Activated naive CD4-positive, alpha-beta T cell treated with anti-CD3 and anti-CD28 coated beads, Interleukin-2, amount 50 U/mL, for 16 hours (primary cell): Measurements from ENCODE around the gene ACVR2A.

ENCODE experiments used
- DNase-seq: peaks from one replicate; pipeline ENCODE4 v3.0.0-alpha.2; 2020

ACVR2A gene

DNA sequence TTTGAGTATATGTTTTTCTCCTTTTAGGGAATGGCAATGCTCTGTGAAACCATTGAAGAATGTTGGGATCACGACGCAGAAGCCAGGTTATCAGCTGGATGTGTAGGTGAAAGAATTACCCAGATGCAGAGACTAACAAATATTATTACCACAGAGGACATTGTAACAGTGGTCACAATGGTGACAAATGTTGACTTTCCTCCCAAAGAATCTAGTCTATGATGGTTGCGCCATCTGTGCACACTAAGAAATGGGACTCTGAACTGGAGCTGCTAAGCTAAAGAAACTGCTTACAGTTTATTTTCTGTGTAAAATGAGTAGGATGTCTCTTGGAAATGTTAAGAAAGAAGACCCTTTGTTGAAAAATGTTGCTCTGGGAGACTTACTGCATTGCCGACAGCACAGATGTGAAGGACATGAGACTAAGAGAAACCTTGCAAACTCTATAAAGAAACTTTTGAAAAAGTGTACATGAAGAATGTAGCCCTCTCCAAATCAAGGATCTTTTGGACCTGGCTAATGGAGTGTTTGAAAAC is 82.3 kb downstream of the ACVR2A start:
- DNase-seq: no peak

GRCh38 chr2:147933931-147934330 is 89.1 kb downstream of the ACVR2A start:
- DNase-seq: no peak

DNA sequence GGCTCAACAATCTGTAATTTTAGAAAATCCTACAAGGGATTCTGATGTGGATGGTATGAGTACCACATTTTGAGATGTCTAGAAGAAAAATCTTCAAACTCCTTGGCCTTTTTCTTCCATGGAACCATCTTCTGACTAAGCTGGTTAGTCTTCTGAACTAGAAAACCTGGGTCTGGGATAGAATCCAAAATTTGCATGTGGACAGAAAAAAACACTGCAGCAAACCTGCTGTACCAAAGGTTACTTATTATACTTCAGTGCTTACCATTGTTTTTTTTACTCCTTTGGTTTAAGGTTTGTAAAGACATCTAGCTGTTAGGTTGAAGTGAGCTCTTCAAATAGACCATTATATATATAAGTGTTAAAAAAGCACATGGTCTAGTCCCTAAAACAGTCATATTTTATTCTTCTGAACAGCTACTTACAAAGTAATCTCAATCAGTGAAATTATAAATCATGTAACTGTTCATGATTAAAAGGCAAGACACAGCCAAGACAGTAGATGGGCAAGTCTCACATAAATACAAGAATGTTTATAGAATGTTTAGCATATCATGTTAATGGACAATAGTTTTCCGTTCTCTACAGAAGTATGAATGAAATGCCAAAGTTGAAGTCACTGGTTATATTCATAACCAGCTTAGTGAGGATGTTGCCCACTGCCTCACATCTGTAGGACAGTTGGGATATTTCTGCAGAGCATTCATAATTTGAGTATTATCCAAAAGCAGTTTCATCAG is 90.2 kb downstream of the ACVR2A start:
- DNase-seq: no peak

DNA sequence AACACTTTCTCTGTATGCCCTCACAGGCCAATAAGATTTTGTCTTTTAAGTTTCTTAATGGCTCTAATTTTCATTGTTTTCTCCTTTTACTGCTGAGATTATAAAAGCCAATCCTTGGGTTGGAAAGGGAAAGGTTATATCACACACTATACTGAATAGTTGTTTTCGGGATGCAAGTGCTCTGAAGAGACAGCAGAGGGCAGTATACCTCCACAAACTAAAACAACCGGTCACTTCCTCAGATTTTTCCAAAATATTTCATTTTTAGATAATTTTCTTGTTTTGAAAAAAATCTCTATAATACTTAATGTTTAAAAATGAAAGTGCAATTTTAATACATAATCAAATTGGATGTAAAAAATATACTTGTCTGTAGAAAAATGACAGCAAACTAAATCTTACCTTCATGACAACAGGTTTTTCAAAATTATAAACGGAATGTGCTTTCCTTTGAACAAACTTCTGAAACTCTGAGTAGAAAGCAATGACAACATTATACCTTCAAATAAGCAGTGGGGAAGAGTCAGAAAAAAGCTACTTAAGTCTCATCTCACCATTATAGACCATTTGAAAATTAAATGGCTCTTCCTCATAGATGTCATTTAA is 93.0 kb downstream of the ACVR2A start:
- no peak for DNase-seq

DNA sequence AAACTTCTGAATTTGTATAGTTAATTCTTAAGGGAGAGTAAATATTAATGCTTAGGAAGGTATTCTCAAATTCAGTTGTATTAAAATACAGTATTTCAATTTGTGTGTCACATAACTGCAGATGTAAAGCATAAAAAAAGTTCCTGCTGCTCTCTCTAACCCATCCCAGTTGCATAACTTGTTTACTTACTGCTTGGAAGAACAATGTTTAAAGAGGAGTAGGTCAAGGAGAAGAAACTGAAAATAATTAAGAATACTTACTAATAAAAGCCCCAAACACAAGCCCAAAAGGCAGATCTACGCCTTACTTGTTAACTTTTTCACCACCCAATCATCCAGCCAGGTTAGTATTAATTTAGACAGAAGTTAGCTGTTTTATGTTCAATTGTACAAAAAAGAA is 94.5 kb downstream of the ACVR2A start:
- DNase-seq: no peak

DNA sequence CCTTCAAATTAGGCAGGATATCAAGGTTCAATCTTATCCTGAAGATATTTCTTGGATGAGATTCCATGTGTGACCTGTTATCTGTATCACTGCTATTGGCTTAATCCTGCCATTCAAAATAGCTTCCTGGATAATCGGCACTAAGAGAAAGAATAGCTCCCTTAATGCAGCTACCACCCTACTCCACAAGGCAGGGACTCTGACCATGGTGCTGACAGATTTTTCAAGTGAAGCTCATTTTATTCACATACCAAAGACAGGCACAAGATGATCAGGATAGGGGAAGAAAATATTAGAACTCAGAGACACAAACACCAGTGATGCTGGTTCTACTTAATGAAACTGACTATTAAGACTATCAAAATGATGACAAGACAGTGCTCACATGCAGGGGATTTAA is 100.8 kb downstream of the ACVR2A start:
- no peak for DNase-seq

DNA sequence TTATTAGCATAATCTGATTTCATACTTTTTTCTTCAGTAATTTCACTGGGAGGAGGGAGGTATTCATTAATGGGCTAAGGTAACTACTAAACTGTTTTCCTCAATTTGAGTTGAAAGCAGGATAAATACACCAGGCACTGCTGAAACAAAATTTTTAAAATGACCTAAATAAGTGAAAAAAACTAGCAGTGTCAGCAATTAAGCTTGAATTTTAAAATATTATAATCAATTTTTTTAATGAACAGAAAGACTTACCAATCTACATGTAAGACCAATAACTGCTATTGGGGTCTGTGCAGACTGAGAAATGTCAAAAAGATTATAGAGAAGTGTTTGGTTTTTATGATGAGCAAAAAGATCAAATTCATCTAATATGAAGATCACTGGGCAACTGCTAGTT is 107.3 kb downstream of the ACVR2A start:
- DNase-seq: no peak

DNA sequence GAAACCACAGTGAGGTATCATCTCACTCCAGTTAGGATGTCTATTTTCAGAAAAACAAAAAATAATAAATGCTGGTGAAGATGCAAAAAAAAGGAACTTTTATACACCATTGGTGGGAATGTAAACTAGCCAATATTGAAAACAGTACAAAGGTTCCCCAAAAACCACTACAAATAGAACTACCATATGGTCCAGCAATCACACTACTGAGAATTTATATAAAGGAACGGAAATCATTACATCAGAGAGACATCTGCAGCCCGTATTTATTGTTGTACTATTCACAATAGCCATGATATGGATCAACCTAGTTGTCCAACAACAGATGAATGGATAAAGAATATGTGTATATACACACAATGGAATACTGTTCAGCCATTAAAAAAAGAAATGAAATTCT is 123.7 kb downstream of the ACVR2A start:
- no peak for DNase-seq

- no peak for DNase-seq
Observed at GRCh38 chr2:147976102-147976501, 131.3 kb downstream of the ACVR2A start.

- no peak for DNase-seq
Observed at GRCh38 chr2:147977679-147978078, 132.8 kb downstream of the ACVR2A start.
